GM23248 (cell line): ENCODE measurements around the gene FAM72C.
"Not testable (repeated sequence)": the region's sequence is repeated elsewhere in the genome, so short reads cannot be mapped to it uniquely, and the experiment has no call there.

ENCODE experiments used
- EZH2 ChIP-seq: fragments of 200-600 bp; sonication (generic); IDR thresholded peaks from 2 replicates; pipeline ENCODE4 v1.6.1; 2018; ENCODE audit warnings: antibody characterized with exemption, mild to moderate bottlenecking; ENCODE audit not compliant: insufficient read depth, poor library complexity, severe bottlenecking
- EZH2phosphoT487 ChIP-seq: fragments of 200-600 bp; sonication (generic); IDR thresholded peaks from 2 replicates; pipeline ENCODE4 v1.6.1; 2018; ENCODE audit warnings: antibody characterized with exemption, moderate library complexity, mild to moderate bottlenecking, low read depth; ENCODE audit not compliant: insufficient read depth

GRCh38 chr1:144015180-144015966 lies 43.6 kb upstream of the FAM72C start:
- TF ChIP-seq EZH2, EZH2phosphoT487: not testable (repeated sequence)
